Fibroblast of the aortic adventitia (primary cell): ENCODE data around the gene PIR. TPM values are rescaled to one million over a fixed set of nuclear protein-coding genes. Genes with fewer than 3 reads are reported as not detected.

Experiments
- DNase-seq: peaks from one replicate; pipeline ENCODE4 v3.0.0-alpha.2; 2010; ENCODE audit warnings: low read depth
- H3K4me3 ChIP-seq: 2 replicates; pipeline ENCODE4 v1.5.1; 2011; ENCODE audit warnings: low read depth, mild to moderate bottlenecking, control low read depth, low read length, moderate library complexity
- CTCF ChIP-seq: IDR thresholded peaks from 2 replicates; pipeline ENCODE4 v1.5.1; 2011; ENCODE audit warnings: mild to moderate bottlenecking, low read length, control low read depth, inconsistent platforms; ENCODE audit not compliant: insufficient read depth
- total RNA-seq: library from RNA; depleted of rRNA; stranded (reverse); fragments of >200 nt; gene quantifications from 2 replicates; pipeline ENCODE4 v1.2.3, GENCODE V29; 2012; ENCODE audit warnings: low replicate concordance

Gene PIR
- 15.9 and 40.8 TPM in 2 replicates for total RNA-seq

- peak; percentile 78 for DNase-seq
- TF ChIP-seq CTCF = peak; percentile 56
- peak within 1 kb of the TSS; percentile 74 for H3K4me3 ChIP-seq
Measured at GRCh38 chrX:15493118-15493962, at the start of gene PIR. PIR (minus strand) TSS chrX:15493333; CDS start chrX:15491257, 2,076 bp downstream.

GRCh38 chrX:15530318-15530717 is 37.2 kb upstream of the PIR start:
- no peak for DNase-seq
- TF ChIP-seq CTCF = no peak
- no peak overlapping the region for H3K4me3 ChIP-seq

GRCh38 chrX:15529165-15529564 is 36.0 kb upstream of the PIR start:
- TF ChIP-seq CTCF = no peak
- H3K4me3 ChIP-seq = no peak overlapping the region
- DNase-seq = no peak

GRCh38 chrX:15525664-15526416 is 32.7 kb upstream of the PIR start:
- no peak overlapping the region for H3K4me3 ChIP-seq
- TF ChIP-seq CTCF = no peak
- DNase-seq = no peak

GRCh38 chrX:15524417-15524816 is 31.3 kb upstream of the PIR start:
- TF ChIP-seq CTCF = no peak
- H3K4me3 ChIP-seq = no peak overlapping the region
- peak; percentile 86 for DNase-seq

- DNase-seq = no peak
- no peak for TF ChIP-seq CTCF
- no peak overlapping the region for H3K4me3 ChIP-seq
Measured at GRCh38 chrX:15523088-15523487, 30.0 kb upstream of the PIR start.
